ENCODE measurements around the gene RETN. TPM values are rescaled to one million over a fixed set of nuclear protein-coding genes. Genes with fewer than 3 reads are reported as not detected.

The RETN gene
- polyA plus RNA-seq, 3 donors = 42.1 to 119 (median 60.0) TPM

GRCh38 chr19:7639863-7640348 is 28.9 kb upstream of the RETN start:
- no peak overlapping the region for H3K4me3 Mint-ChIP-seq
- H3K36me3 Mint-ChIP-seq = peaks cover 43 to 61% of the 10 kb centered on the region in 2 donors
- no peak overlapping the region for H3K27ac ChIP-seq (ENCODE audit: low read depth in 1 of 2, low read length in 2 of 2)
- no peak for TF ChIP-seq CTCF (IDR thresholded peaks at IDR 0.05)
- DNase-seq = no peak
- H3K9me3 Mint-ChIP-seq = peaks cover 0 to 2% (median 0%) of the 10 kb centered on the region in 7 donors
- no peak overlapping the region for H3K9ac ChIP-seq (ENCODE audit: insufficient read depth, low read length, poor library complexity, severe bottlenecking)
- no peak overlapping the region for H3K4me2 ChIP-seq (replicated peaks; ENCODE audit: extremely low read depth, low read length, poor library complexity, severe bottlenecking)
- H3K9me3 ChIP-seq (replicated peaks in 1 of 2; ENCODE audit: control insufficient read depth in 1 of 2, insufficient read depth in 1 of 2, low read length in 2 of 2) = no peaks in the 10 kb centered on the region
- intact Hi-C loops (cut with micrococcal nuclease) = loop anchor here (5.0 to 10.0 kb wide), 3 partner anchors 37 to 265 kb away; partner anchors contain the start of genes MAP2K7 (in 1 of the 2), MCEMP1 (in 1 of the 2) and TRAPPC5 (in 1 of the 2)
- H3K4me1 Mint-ChIP-seq = peaks cover 64% of the 10 kb centered on the region
- H2AFZ ChIP-seq (ENCODE audit: insufficient read depth, low read depth, low read length, poor library complexity, severe bottlenecking) = no peak overlapping the region
- 98% methylated on average over 13 of the region's 13 CpGs for WGBS (ENCODE audit: insufficient coverage)
- no peak overlapping the region for H3K4me3 ChIP-seq (replicated peaks in 1 of 3; ENCODE audit: low read depth in 2 of 3, low read length in 3 of 3)
- H3K27me3 Mint-ChIP-seq (ENCODE audit: low read depth in 3 of 3) = peaks cover 0 to 2% (median 1%) of the 10 kb centered on the region in 3 donors
- peaks cover 80% of the 10 kb centered on the region for H3K79me2 ChIP-seq (ENCODE audit: insufficient read depth, low read length)
- peaks cover 71% of the 10 kb centered on the region for H4K20me1 ChIP-seq (ENCODE audit: insufficient read depth, low read length)
- no peak overlapping the region for H3K27ac Mint-ChIP-seq
- H3K36me3 ChIP-seq (replicated peaks in 1 of 2; ENCODE audit: control insufficient read depth in 1 of 2, insufficient read depth in 2 of 2, low read length in 2 of 2) = peaks cover 41 to 57% of the 10 kb centered on the region in 2 donors
- H3K4me1 ChIP-seq (ENCODE audit: control insufficient read depth in 1 of 2, insufficient read depth in 2 of 2, low read length in 2 of 2) = peaks cover 56 to 72% of the 10 kb centered on the region in 2 donors
- no peaks in the 10 kb centered on the region for H3K27me3 ChIP-seq (ENCODE audit: control insufficient read depth in 2 of 2, insufficient read depth in 2 of 2, low read length in 2 of 2)

- no peak overlapping the region for H2AFZ ChIP-seq (ENCODE audit: insufficient read depth, low read depth, low read length, poor library complexity, severe bottlenecking)
- peaks cover 76% of the 10 kb centered on the region for H4K20me1 ChIP-seq (ENCODE audit: insufficient read depth, low read length)
- H3K27me3 ChIP-seq (ENCODE audit: control insufficient read depth in 2 of 2, insufficient read depth in 2 of 2, low read length in 2 of 2) = no peaks in the 10 kb centered on the region
- no peak for TF ChIP-seq CTCF (IDR thresholded peaks at IDR 0.05)
- peaks cover 65 to 80% of the 10 kb centered on the region in 2 donors for H3K4me1 ChIP-seq (ENCODE audit: control insufficient read depth in 1 of 2, insufficient read depth in 2 of 2, low read length in 2 of 2)
- H3K27ac ChIP-seq (ENCODE audit: low read depth in 1 of 2, low read length in 2 of 2) = no peak overlapping the region
- Mint-ChIP-seq H3K4me3 (no peak overlapping the region), H3K27ac (no peak overlapping the region), H3K27me3 (ENCODE audit: low read depth in 3 of 3) (peaks cover 0 to 1% (median 0%) of the 10 kb centered on the region in 3 donors), H3K36me3 (peaks cover 46 to 68% of the 10 kb centered on the region in 2 donors), H3K9me3 (peaks cover 0 to 2% (median 0%) of the 10 kb centered on the region in 7 donors), H3K4me1 (peaks cover 66% of the 10 kb centered on the region)
- intact Hi-C loops (cut with micrococcal nuclease) = no loop called here
- H3K79me2 ChIP-seq (ENCODE audit: insufficient read depth, low read length) = peaks cover 89% of the 10 kb centered on the region
- H3K9ac ChIP-seq (ENCODE audit: insufficient read depth, low read length, poor library complexity, severe bottlenecking) = no peak overlapping the region
- no peaks in the 10 kb centered on the region for H3K9me3 ChIP-seq (replicated peaks in 1 of 2; ENCODE audit: control insufficient read depth in 1 of 2, insufficient read depth in 1 of 2, low read length in 2 of 2)
- WGBS (ENCODE audit: insufficient coverage) = 100% methylated on average over 5 of the region's 11 CpGs
- H3K4me2 ChIP-seq (replicated peaks; ENCODE audit: extremely low read depth, low read length, poor library complexity, severe bottlenecking) = no peak overlapping the region
- no peak overlapping the region for H3K4me3 ChIP-seq (replicated peaks in 1 of 3; ENCODE audit: low read depth in 2 of 3, low read length in 3 of 3)
- DNase-seq = no peak
- H3K36me3 ChIP-seq (replicated peaks in 1 of 2; ENCODE audit: control insufficient read depth in 1 of 2, insufficient read depth in 2 of 2, low read length in 2 of 2) = peaks cover 41 to 60% of the 10 kb centered on the region in 2 donors
These were observed 28.0 kb upstream of the RETN start for GRCh38 chr19:7640803-7641202.
